Lower lobe of right lung (tissue), 2 donors: Measurements from ENCODE around the gene FBXO17. TPM values are rescaled to one million over a fixed set of nuclear protein-coding genes. Genes with fewer than 3 reads are reported as not detected.
"Not testable (repeated sequence)": the region's sequence is repeated elsewhere in the genome, so short reads cannot be mapped to it uniquely, and the experiment has no call there.

ENCODE experiments used
- ATAC-seq, 2 donors: fragments of 200-7000 bp; cut with Tn5 transposase; one replicate each; pipeline ENCODE4 v1.9.1; 2020 to 2022; ENCODE audit warnings: mild to moderate bottlenecking in 2 of 2, moderate library complexity in 2 of 2
- DNase-seq: peaks from one replicate; pipeline ENCODE4 v3.0.0-alpha.2; 2020
- H3K27ac ChIP-seq: fragments of 200-600 bp; one replicate; pipeline ENCODE4 v1.8.0; 2022
- H3K27me3 ChIP-seq: fragments of 200-600 bp; one replicate; pipeline ENCODE4 v1.8.0; 2022; ENCODE audit warnings: low read depth
- H3K36me3 ChIP-seq: fragments of 200-600 bp; one replicate; pipeline ENCODE4 v1.8.0; 2022; ENCODE audit warnings: mild to moderate bottlenecking
- H3K4me1 ChIP-seq: fragments of 200-600 bp; one replicate; pipeline ENCODE4 v1.8.0; 2022
- H3K4me3 ChIP-seq: fragments of 200-600 bp; one replicate; pipeline ENCODE4 v1.8.0; 2022; ENCODE audit warnings: mild to moderate bottlenecking
- H3K9me3 ChIP-seq: fragments of 200-600 bp; one replicate; pipeline ENCODE4 v1.8.0; 2022
- CTCF ChIP-seq: fragments of 200-600 bp; IDR thresholded peaks from one replicate; pipeline ENCODE4 v1.8.0; 2022; ENCODE audit warnings: antibody characterized with exemption, mild to moderate bottlenecking
- intact Hi-C: fragments of 100-400 bp; cut with DNase I; formaldehyde crosslinking; loops from one replicate; pipeline ENCODE4 v1.11.0; 2022
- total RNA-seq: library from RNA; stranded (reverse); fragmentation: NEBNext Ultra II Directional; extraction: Animal tissue kit (Norgen Biotek cat#: 25700); gene quantifications from one replicate; pipeline ENCODE4 v1.2.1, GENCODE V29; 2021
- donor health status: DM: no; HTN: yes; CAD: no; lungs with severe emphysema.

FBXO17 gene
- total RNA-seq, 1 donor from 2014 or later: 10.5 TPM

- Histone ChIP-seq H3K4me3 (no peak overlapping the region), H3K27ac (no peak overlapping the region), H3K9me3 (no peaks in the 10 kb centered on the region), H3K4me1 (no peaks in the 10 kb centered on the region), H3K27me3 (peaks cover 12% of the 10 kb centered on the region), H3K36me3 (no peaks in the 10 kb centered on the region)
- intact Hi-C loops: no loop called here
- no peak for TF ChIP-seq CTCF
- peak; percentile 17 to 23 for ATAC-seq
- no peak for DNase-seq
These were observed 13.6 kb upstream of the FBXO17 start for GRCh38 chr19:38989066-38989605.

GRCh38 chr19:38988627-38989026 is 13.1 kb upstream of the FBXO17 start:
- DNase-seq, H3K9me3 ChIP-seq, H3K27ac ChIP-seq, intact Hi-C loops, H3K4me1 ChIP-seq, ATAC-seq, H3K36me3 ChIP-seq, H3K4me3 ChIP-seq: not testable (repeated sequence)
- peaks cover 12% of the 10 kb centered on the region for H3K27me3 ChIP-seq

GRCh38 chr19:38987745-38988144 is 12.2 kb upstream of the FBXO17 start:
- H3K27ac ChIP-seq, H3K9me3 ChIP-seq, ATAC-seq, DNase-seq, H3K4me1 ChIP-seq, H3K4me3 ChIP-seq, intact Hi-C loops, H3K36me3 ChIP-seq: not testable (repeated sequence)
- H3K27me3 ChIP-seq: peaks cover 12% of the 10 kb centered on the region

GRCh38 chr19:38985262-38985661 is 9.7 kb upstream of the FBXO17 start:
- Histone ChIP-seq H3K9me3 (no peaks in the 10 kb centered on the region), H3K4me1 (no peaks in the 10 kb centered on the region), H3K36me3 (no peaks in the 10 kb centered on the region), H3K27me3 (peaks cover 4% of the 10 kb centered on the region), H3K4me3 (no peak overlapping the region), H3K27ac (no peak overlapping the region)
- no peak for TF ChIP-seq CTCF
- ATAC-seq (no peak), DNase-seq (no peak)
- intact Hi-C loops: no loop called here

GRCh38 chr19:38980583-38981374 is 5.2 kb upstream of the FBXO17 start:
- no peak for ATAC-seq
- intact Hi-C loops: no loop called here

GRCh38 chr19:38979812-38980211 is 4.3 kb upstream of the FBXO17 start:
- no peaks in the 10 kb centered on the region for H3K9me3 ChIP-seq
- peaks cover 15% of the 10 kb centered on the region for H3K27me3 ChIP-seq
- ATAC-seq (no peak), DNase-seq (no peak)
- intact Hi-C loops: no loop called here
- peaks cover 18% of the 10 kb centered on the region for H3K4me1 ChIP-seq
- H3K27ac ChIP-seq: no peak overlapping the region
- H3K36me3 ChIP-seq: no peaks in the 10 kb centered on the region
- H3K4me3 ChIP-seq: no peak overlapping the region
- TF ChIP-seq CTCF: no peak

More at GRCh38 chr19:38980583-38981374, 5.2 kb upstream of the FBXO17 start:
- Histone ChIP-seq H3K27me3 (peaks cover 9% of the 10 kb centered on the region), H3K4me1 (peaks cover 13% of the 10 kb centered on the region), H3K4me3 (no peak overlapping the region), H3K36me3 (no peaks in the 10 kb centered on the region), H3K9me3 (no peaks in the 10 kb centered on the region), H3K27ac (no peak overlapping the region)
- no peak for DNase-seq
- no peak for TF ChIP-seq CTCF
